A375 (cell line): ENCODE measurements around the gene THOC7. TPM values are rescaled to one million over a fixed set of nuclear protein-coding genes. Genes with fewer than 3 reads are reported as not detected.

ENCODE experiments used
- small RNA-seq: library from RNA; depleted of rRNA; stranded (forward); fragments of <200 nt; gene quantifications from one replicate; pipeline ENCODE3, GENCODE V24; 2014
- total RNA-seq: library from RNA; depleted of rRNA; stranded (reverse); fragments of >200 nt; shearing (Covaris generic); gene quantifications from 2 replicates; pipeline ENCODE4 v1.2.3, GENCODE V29; 2014; rRNA removed

THOC7 gene
- 69.6 and 87.1 TPM in 2 replicates for total RNA-seq

GRCh38 chr3:63863150-63864007 lies at the start of gene THOC7, which contains the start of gene ATXN7:
Gene THOC7 (minus strand): TSS chr3:63863805. CDS start chr3:63863790, 15 bp downstream.
Gene ATXN7 (plus strand): TSS chr3:63863867. CDS start chr3:63912599, 48,732 bp downstream.

GRCh38 chr3:63911873-63912767 lies 48.5 kb upstream of the THOC7 start, which contains the start of gene SCAANT1:
Gene SCAANT1 (minus strand): TSS chr3:63912383.

GRCh38 chr3:63819151-63819398 lies 44.5 kb downstream of the THOC7 start, which contains the start of gene C3orf49:
Gene C3orf49 (plus strand): TSS chr3:63819299. CDS start chr3:63819472, 173 bp downstream.

Small RNA genes within 50 kb of the gene (small RNA-seq; reads per million reads assigned to genes)
- not detected for gene SCAANT1

Other genes with a start within 250 kb of the THOC7 start
- gene SNTN, start 211.1 kb downstream of the THOC7 start, total RNA-seq = not detected in 2 replicates
- not detected in 2 replicates for gene C3orf49, start 44.5 kb downstream of the THOC7 start, total RNA-seq
- 12.9 and 17.3 TPM in 2 replicates for gene ATXN7, start 62 bp upstream of the THOC7 start, total RNA-seq
- 5.6 TPM in 1 of 2 replicates, not detected in the other for gene SCAANT1, start 48.6 kb upstream of the THOC7 start, total RNA-seq
- 158 and 174 TPM in 2 replicates for gene PSMD6, start 159.7 kb upstream of the THOC7 start, total RNA-seq